IMR-90 (cell line): ENCODE data around the gene KAZN. TPM values are rescaled to one million over a fixed set of nuclear protein-coding genes. Genes with fewer than 3 reads are reported as not detected.

ENCODE experiments used
- ATAC-seq: fragments of 200-7000 bp; cut with Tn5 transposase; 2 replicates; pipeline ENCODE4 v1.9.1; 2020; ENCODE audit warnings: low read depth, mild to moderate bottlenecking, moderate library complexity
- BruUV-seq: library from RNA; stranded (reverse); fragments of 400-500 nt; replicated peaks from 2 replicates; lab custom pipeline; 2021; lab: Mats Ljungman, UMichigan
- CTCF ChIA-PET: fragments of 300-600 bp; formaldehyde crosslinking; extraction: SDS; loops from one replicate; lab custom pipeline; 2021; ENCODE audit warnings: antibody characterized with exemption; lab: Yijun Ruan, JAX
- POLR2A ChIA-PET: fragments of 300-600 bp; sonication (Branson Sonifier 250); formaldehyde crosslinking; loops from one replicate; lab custom pipeline; 2022; ENCODE audit warnings: antibody characterized with exemption; ENCODE audit not compliant: unreplicated experiment; lab: Charles Lee
- DNase-seq: peaks from one replicate; pipeline ENCODE4 v3.0.0; 2013
- H2AFZ ChIP-seq: replicated peaks from 2 replicates; pipeline ENCODE3; 2013; ENCODE audit warnings: low read length, mild to moderate bottlenecking; ENCODE audit not compliant: poor library complexity
- H2AK5ac ChIP-seq: 2 replicates; pipeline ENCODE4 v1.6.1; 2013; ENCODE audit warnings: low read depth, low read length, inconsistent platforms
- H2AK9ac ChIP-seq: replicated peaks from 2 replicates; pipeline ENCODE3; 2013; ENCODE audit warnings: mild to moderate bottlenecking, low read depth, low read length, moderate library complexity; ENCODE audit not compliant: poor library complexity
- H2BK120ac ChIP-seq: 2 replicates; pipeline ENCODE4 v1.6.1; 2013; ENCODE audit warnings: low read depth, low read length, inconsistent platforms
- H2BK15ac ChIP-seq: 3 replicates; pipeline ENCODE4 v1.6.1; 2013; ENCODE audit warnings: low read depth, low read length, inconsistent platforms
- H2BK20ac ChIP-seq: 2 replicates; pipeline ENCODE4 v1.6.1; 2013; ENCODE audit warnings: low read depth, mild to moderate bottlenecking, inconsistent platforms, low read length, moderate library complexity
- H2BK5ac ChIP-seq: 2 replicates; pipeline ENCODE4 v1.6.1; 2013; ENCODE audit warnings: mild to moderate bottlenecking, low read depth, low read length, inconsistent platforms; ENCODE audit not compliant: poor library complexity, severe bottlenecking
- H3K14ac ChIP-seq: replicated peaks from 2 replicates; pipeline ENCODE4 v1.6.1; 2013; ENCODE audit warnings: low read depth, low read length, inconsistent platforms
- H3K18ac ChIP-seq: 2 replicates; pipeline ENCODE4 v1.6.1; 2013; ENCODE audit warnings: low read depth, low read length, control low read depth
- H3K23ac ChIP-seq: 2 replicates; pipeline ENCODE4 v1.6.1; 2013; ENCODE audit warnings: low read depth, low read length, inconsistent platforms
- H3K27ac ChIP-seq: 2 replicates; pipeline ENCODE4 v1.5.1; 2013; ENCODE audit warnings: mild to moderate bottlenecking, control low read depth, low read length; ENCODE audit not compliant: insufficient read depth
- H3K27me3 ChIP-seq: 2 replicates; pipeline ENCODE4 v1.6.1; 2013; ENCODE audit warnings: low read length; ENCODE audit not compliant: control insufficient read depth, insufficient read depth
- H3K36me3 ChIP-seq: 2 replicates; pipeline ENCODE4 v1.6.1; 2013; ENCODE audit warnings: low read length, mixed read lengths; ENCODE audit not compliant: control insufficient read depth, insufficient read depth
- H3K4ac ChIP-seq: 2 replicates; pipeline ENCODE4 v1.6.1; 2013; ENCODE audit warnings: low read depth, low read length, inconsistent platforms
- H3K4me1 ChIP-seq: 2 replicates; pipeline ENCODE4 v1.6.1; 2013; ENCODE audit warnings: low read length, mixed read lengths; ENCODE audit not compliant: control insufficient read depth, insufficient read depth
- H3K4me2 ChIP-seq: 2 replicates; pipeline ENCODE4 v1.6.1; 2013; ENCODE audit warnings: low read depth, mild to moderate bottlenecking, control low read depth, low read length, moderate library complexity
- H3K4me3 ChIP-seq: 2 replicates; pipeline ENCODE4 v1.5.1; 2013; ENCODE audit warnings: low read depth, mild to moderate bottlenecking, control low read depth, low read length, moderate library complexity; ENCODE audit not compliant: insufficient read depth
- H3K56ac ChIP-seq: 2 replicates; pipeline ENCODE4 v1.6.1; 2013; ENCODE audit warnings: low read length, inconsistent platforms; ENCODE audit not compliant: insufficient read depth; ENCODE audit errors: extremely low read depth
- H3K79me1 ChIP-seq, 2 experiments: 2 replicates each; pipeline ENCODE4 v1.6.1; 2013; ENCODE audit warnings: low read length in 2 of 2, inconsistent platforms in 1 of 2, low read depth in 1 of 2
- H3K9ac ChIP-seq: 2 replicates; pipeline ENCODE4 v1.6.1; 2013; ENCODE audit warnings: low read depth, low read length, control low read depth
- H3K9me1 ChIP-seq: 2 replicates; pipeline ENCODE4 v1.6.1; 2013; ENCODE audit warnings: low read length, inconsistent platforms; ENCODE audit not compliant: insufficient read depth
- H3K9me3 ChIP-seq: 2 replicates; pipeline ENCODE4 v1.6.1; 2013; ENCODE audit warnings: low read length; ENCODE audit not compliant: control insufficient read depth, insufficient read depth
- H4K20me1 ChIP-seq: 2 replicates; pipeline ENCODE4 v1.6.1; 2013; ENCODE audit warnings: low read length, inconsistent platforms; ENCODE audit not compliant: insufficient read depth
- H4K5ac ChIP-seq: 2 replicates; pipeline ENCODE4 v1.6.1; 2013; ENCODE audit warnings: mild to moderate bottlenecking, low read depth, low read length, control low read depth
- H4K8ac ChIP-seq, 2 experiments: 2 replicates each; pipeline ENCODE4 v1.6.1; 2013; ENCODE audit warnings: low read depth in 2 of 2, low read length in 2 of 2, control low read depth in 1 of 2, inconsistent platforms in 1 of 2
- H4K91ac ChIP-seq: 2 replicates; pipeline ENCODE4 v1.6.1; 2013; ENCODE audit warnings: low read depth, low read length, inconsistent platforms; ENCODE audit not compliant: insufficient read depth
- BHLHE40 ChIP-seq: fragments of 150-350 bp; IDR thresholded peaks from 2 replicates; pipeline ENCODE4 v1.6.1; 2016; ENCODE audit warnings: mild to moderate bottlenecking, low read depth, low read length
- FOS ChIP-seq: fragments of 150-350 bp; IDR thresholded peaks from 2 replicates; pipeline ENCODE4 v1.6.1; 2016; ENCODE audit warnings: low read depth, low read length
- MAZ ChIP-seq: IDR thresholded peaks from 2 replicates; pipeline ENCODE4 v1.6.1; 2012; ENCODE audit warnings: low read depth, mild to moderate bottlenecking, low read length, improper control_type of control experiment, moderate library complexity, borderline replicate concordance
- POLR2A ChIP-seq: IDR thresholded peaks from 2 replicates; pipeline ENCODE4 v1.6.1; 2012; ENCODE audit warnings: mild to moderate bottlenecking, low read depth, low read length
- RFX5 ChIP-seq: IDR thresholded peaks from 2 replicates; pipeline ENCODE4 v1.8.0; 2012; ENCODE audit warnings: low read depth, mild to moderate bottlenecking, low read length, moderate library complexity
- WGBS, 2 experiments: methylation state at CpG; one replicate each; pipeline versions ENCODE4 v1.1.5 to v1.1.7; 2013; ENCODE audit warnings: missing lambda C conversion rate in 2 of 2; ENCODE audit not compliant: insufficient read length in 1 of 2; ENCODE audit errors: extremely low coverage in 2 of 2; 5-methylcytosine and 5-hydroxymethylcytosine counted together
- dilution Hi-C: fragments of 300-500 bp; cut with HindIII; formaldehyde crosslinking; loops from one replicate; pipeline ENCODE4 v1.14.3; 2018; ENCODE audit warnings: low sequenced_read_pairs; ENCODE audit not compliant: unreplicated experiment
- in situ Hi-C: fragments of 300-500 bp; cut with MboI; formaldehyde crosslinking; loops from 3 replicates; pipeline ENCODE4 v1.14.3; 2019; ENCODE audit warnings: low sequenced_read_pairs, inconsistent platforms, mixed read lengths
- intact Hi-C: fragments of 100-400 bp; cut with micrococcal nuclease; formaldehyde crosslinking; loops from 2 replicates; pipeline ENCODE4 v1.10.0; 2022
- polyA plus RNA-seq, 3 experiments: library from polyadenylated mRNA; depleted of rRNA; stranded (reverse); fragments of >200 nt; gene quantifications; 2 replicates each; pipeline ENCODE4 v1.2.3, GENCODE V29; 2012; ENCODE audit warnings: low replicate concordance in 1 of 3
- total RNA-seq: library from RNA; depleted of rRNA; stranded (reverse); fragments of >200 nt; gene quantifications from 2 replicates; pipeline ENCODE4 v1.2.3, GENCODE V29; 2012
- TF ChIP-seq, protein P1 (sequence below): conservative IDR thresholded peaks from 2 replicates; pipeline ENCODE4 v1.5.1; 2012; ENCODE audit warnings: mild to moderate bottlenecking, low read depth, low read length, improper control_type of control experiment

The KAZN gene
- total and polyA plus RNA-seq, 2 of the 4 experiments (the other 2 are of a cell fraction), result 5.2 to 10.5 TPM

DNA sequence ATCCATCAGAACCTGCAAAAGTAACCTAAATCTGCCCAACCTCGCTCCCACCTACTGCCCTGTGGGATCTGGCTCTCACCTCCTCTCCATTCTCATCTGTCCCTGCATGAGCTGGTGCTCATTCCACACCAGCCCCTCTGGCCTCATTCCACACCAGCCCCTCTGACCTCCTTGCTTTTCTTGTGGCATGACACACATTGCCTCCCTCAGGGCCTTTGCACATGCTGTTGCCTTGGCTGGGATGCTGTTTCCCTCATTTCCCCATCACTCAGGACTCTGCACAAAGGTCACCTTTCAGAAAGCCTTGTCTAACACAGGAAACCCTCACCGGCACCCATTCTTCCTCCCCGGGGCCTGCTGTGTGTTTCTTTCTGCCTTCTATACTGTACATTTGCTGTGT is 197.1 kb downstream of the KAZN start:
- Histone ChIP-seq H3K27me3 (peaks cover 3% of the 10 kb centered on the region), H2AFZ (no peak overlapping the region), H3K9me1 (no peaks in the 10 kb centered on the region), H3K36me3 (no peaks in the 10 kb centered on the region), H2BK15ac (no peak overlapping the region), H3K4me2 (no peak overlapping the region), H3K56ac (no peak overlapping the region), H3K4me1 (no peaks in the 10 kb centered on the region), H3K27ac (no peak overlapping the region), H2AK9ac (no peak overlapping the region), H4K8ac (no peak overlapping the region), H4K91ac (no peak overlapping the region), H3K4ac (no peak overlapping the region), H3K9me3 (no peaks in the 10 kb centered on the region), H4K5ac (no peak overlapping the region), H3K14ac (no peak overlapping the region), H3K79me1 (no peaks in the 10 kb centered on the region), H3K4me3 (no peak overlapping the region), H2BK120ac (no peak overlapping the region), H3K23ac (no peak overlapping the region), H2AK5ac (no peak overlapping the region), H3K18ac (no peak overlapping the region), H3K9ac (no peak overlapping the region), H2BK20ac (no peak overlapping the region), H2BK5ac (no peak overlapping the region), H4K20me1 (no peaks in the 10 kb centered on the region)
- in situ Hi-C loops, result no loop called here
- WGBS, 2 experiments, result 50% methylated on average over 1 of the region's 3 CpGs; no CpG with 5 or more reads in 1 of the 2 experiments
- ATAC-seq (no peak), DNase-seq (no peak)
- TF ChIP-seq POLR2A, result no peak
- no peak for TF ChIP-seq MAZ
- no peak for TF ChIP-seq FOS
- no peak for TF ChIP-seq BHLHE40
- no peak for TF ChIP-seq RFX5
- TF ChIP-seq, protein P1, sequence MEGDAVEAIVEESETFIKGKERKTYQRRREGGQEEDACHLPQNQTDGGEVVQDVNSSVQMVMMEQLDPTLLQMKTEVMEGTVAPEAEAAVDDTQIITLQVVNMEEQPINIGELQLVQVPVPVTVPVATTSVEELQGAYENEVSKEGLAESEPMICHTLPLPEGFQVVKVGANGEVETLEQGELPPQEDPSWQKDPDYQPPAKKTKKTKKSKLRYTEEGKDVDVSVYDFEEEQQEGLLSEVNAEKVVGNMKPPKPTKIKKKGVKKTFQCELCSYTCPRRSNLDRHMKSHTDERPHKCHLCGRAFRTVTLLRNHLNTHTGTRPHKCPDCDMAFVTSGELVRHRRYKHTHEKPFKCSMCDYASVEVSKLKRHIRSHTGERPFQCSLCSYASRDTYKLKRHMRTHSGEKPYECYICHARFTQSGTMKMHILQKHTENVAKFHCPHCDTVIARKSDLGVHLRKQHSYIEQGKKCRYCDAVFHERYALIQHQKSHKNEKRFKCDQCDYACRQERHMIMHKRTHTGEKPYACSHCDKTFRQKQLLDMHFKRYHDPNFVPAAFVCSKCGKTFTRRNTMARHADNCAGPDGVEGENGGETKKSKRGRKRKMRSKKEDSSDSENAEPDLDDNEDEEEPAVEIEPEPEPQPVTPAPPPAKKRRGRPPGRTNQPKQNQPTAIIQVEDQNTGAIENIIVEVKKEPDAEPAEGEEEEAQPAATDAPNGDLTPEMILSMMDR, result no peak
- intact Hi-C loops, result no loop called here
- ChIA-PET POLR2A (no interaction called here), CTCF (no interaction called here)
- dilution Hi-C loops, result no loop called here
- no TSS peak for BruUV-seq
